GM21390 (cell line): ENCODE data around the gene DELE1.

Experiments
- ATAC-seq: cut with Tn5 transposase; IDR thresholded peaks from one replicate; pipeline ENCODE4 v1.9.1; 2021; ENCODE audit not compliant: unreplicated experiment

Gene DELE1

GRCh38 chr5:141923448-141924313 lies at the start of gene DELE1:
TSS of gene DELE1 (plus strand) at chr5:141923871. CDS start at chr5:141923942, 71 bp downstream.
- peak; percentile 95 for ATAC-seq

GRCh38 chr5:141873933-141874261 lies 49.8 kb upstream of the DELE1 start:
- ATAC-seq = no peak

GRCh38 chr5:141874262-141874964 lies 49.3 kb upstream of the DELE1 start:
- no peak for ATAC-seq

GRCh38 chr5:141875022-141875740 lies 48.5 kb upstream of the DELE1 start:
- no peak for ATAC-seq

GRCh38 chr5:141875795-141876627 lies 47.7 kb upstream of the DELE1 start:
- ATAC-seq = no peak

- ATAC-seq = no peak
Measured at GRCh38 chr5:141876628-141877355, 46.9 kb upstream of the DELE1 start.

GRCh38 chr5:141877356-141878185 lies 46.1 kb upstream of the DELE1 start:
- ATAC-seq = no peak

GRCh38 chr5:141878186-141878710 lies 45.4 kb upstream of the DELE1 start, which contains the start of gene PCDH1:
TSS of gene PCDH1 (minus strand) at chr5:141878410. CDS start at chr5:141878262, 148 bp downstream.
- ATAC-seq = no peak

GRCh38 chr5:141878711-141879425 lies 44.8 kb upstream of the DELE1 start:
- ATAC-seq = peak; percentile 88

- ATAC-seq = no peak
Measured at GRCh38 chr5:141879426-141879759, 44.3 kb upstream of the DELE1 start.

GRCh38 chr5:141879941-141880738 lies 43.5 kb upstream of the DELE1 start:
- ATAC-seq = no peak

GRCh38 chr5:141880961-141881801 lies 42.5 kb upstream of the DELE1 start:
- ATAC-seq = no peak

- no peak for ATAC-seq
Measured at GRCh38 chr5:141881886-141882285, 41.8 kb upstream of the DELE1 start.

- no peak for ATAC-seq
Measured at GRCh38 chr5:141882594-141883183, 41.0 kb upstream of the DELE1 start.

GRCh38 chr5:141883184-141883891 lies 40.3 kb upstream of the DELE1 start:
- no peak for ATAC-seq

GRCh38 chr5:141883892-141884318 lies 39.8 kb upstream of the DELE1 start:
- ATAC-seq = no peak
